Fibroblast of lung (primary cell): ENCODE measurements around the gene MMRN1. TPM values are rescaled to one million over a fixed set of nuclear protein-coding genes. Genes with fewer than 3 reads are reported as not detected.

Source experiments
- DNase-seq, 2 donors: peaks; one replicate each; pipeline versions ENCODE4 v3.0.0 to v3.0.0-alpha.2; 2010; ENCODE audit warnings: low read depth in 2 of 2
- H2AFZ ChIP-seq: 2 replicates; pipeline ENCODE4 v1.5.1; 2012; ENCODE audit warnings: low read length, control low read depth, inconsistent platforms
- H3K27ac ChIP-seq: 2 replicates; pipeline ENCODE4 v1.5.1; 2011; ENCODE audit warnings: low read length, control low read depth; ENCODE audit not compliant: insufficient read depth
- H3K27me3 ChIP-seq: 2 replicates; pipeline ENCODE4 v1.5.1; 2011; ENCODE audit warnings: mild to moderate bottlenecking, low read length; ENCODE audit not compliant: control insufficient read depth, insufficient read depth
- H3K36me3 ChIP-seq: 2 replicates; pipeline ENCODE4 v1.5.1; 2011; ENCODE audit warnings: low read length; ENCODE audit not compliant: control insufficient read depth, insufficient read depth
- H3K4me1 ChIP-seq: 2 replicates; pipeline ENCODE4 v1.5.1; 2011; ENCODE audit warnings: low read length; ENCODE audit not compliant: control insufficient read depth, insufficient read depth; ENCODE audit errors: extremely low read depth
- H3K4me2 ChIP-seq: 2 replicates; pipeline ENCODE4 v1.5.1; 2011; ENCODE audit warnings: low read length, control low read depth; ENCODE audit not compliant: insufficient read depth; ENCODE audit errors: extremely low read depth
- H3K4me3 ChIP-seq, 4 experiments: fragments of 200-600 bp in 1 of 4; sonication (generic) in 1 of 4; replicated peaks in 1 of 4; 2 replicates each; pipeline ENCODE4 v1.5.1; 2011 to 2016; ENCODE audit warnings: low read length in 4 of 4, low read depth in 3 of 4, mild to moderate bottlenecking in 3 of 4, control low read depth in 2 of 4, inconsistent platforms in 1 of 4, mixed read lengths in 1 of 4; ENCODE audit not compliant: insufficient read depth in 1 of 4; ENCODE audit errors: control extremely low read depth in 1 of 4
- H3K79me2 ChIP-seq: 2 replicates; pipeline ENCODE4 v1.5.1; 2012; ENCODE audit warnings: mild to moderate bottlenecking, low read length, inconsistent platforms; ENCODE audit not compliant: control insufficient read depth, insufficient read depth
- H3K9ac ChIP-seq: 2 replicates; pipeline ENCODE4 v1.5.1; 2011; ENCODE audit warnings: mild to moderate bottlenecking, low read length, control low read depth; ENCODE audit not compliant: insufficient read depth
- H3K9me3 ChIP-seq: 2 replicates; pipeline ENCODE4 v1.5.1; 2012; ENCODE audit warnings: low read depth, low read length; ENCODE audit not compliant: control insufficient read depth, insufficient read depth
- H4K20me1 ChIP-seq: 2 replicates; pipeline ENCODE4 v1.5.1; 2011; ENCODE audit warnings: low read length; ENCODE audit not compliant: control insufficient read depth, insufficient read depth; ENCODE audit errors: extremely low read depth
- CTCF ChIP-seq, 2 donors: IDR thresholded peaks in 1 of 2; conservative IDR thresholded peaks in 1 of 2; 1 replicate in 1 of 2; 2 replicates in 1 of 2; pipeline ENCODE4 v1.5.1; 2011 to 2012; ENCODE audit warnings: low read length in 2 of 2, control low read depth in 1 of 2, inconsistent platforms in 1 of 2, low read depth in 1 of 2, mild to moderate bottlenecking in 1 of 2
- EZH2 ChIP-seq: IDR thresholded peaks from 2 replicates; pipeline ENCODE4 v1.5.1; 2012; ENCODE audit warnings: low read length, control low read depth, mild to moderate bottlenecking; ENCODE audit errors: missing control alignments
- polyA plus RNA-seq, 2 donors: library from polyadenylated mRNA; depleted of rRNA in 1 of 2; stranded (reverse) in 1 of 2; unstranded in 1 of 2; fragments of >200 nt; gene quantifications; 2 replicates each; pipeline ENCODE4 v1.2.1, GENCODE V29; 2011 to 2012; ENCODE audit warnings: missing spikeins in 1 of 2
- total RNA-seq: library from RNA; depleted of rRNA; stranded (reverse); fragments of >200 nt; gene quantifications from 2 replicates; pipeline ENCODE4 v1.2.1, GENCODE V29; 2014

MMRN1 gene
- total and polyA plus RNA-seq, 2 donors (not counting 1 experiment from before 2014, with no cell fraction given): under 0.01 TPM; not detected in 1

GRCh38 chr4:89957046-89957926 is 62.6 kb downstream of the MMRN1 start:
- H3K4me1 ChIP-seq: no peaks in the 10 kb centered on the region
- no peak for DNase-seq
- H3K4me2 ChIP-seq: no peak overlapping the region
- TF ChIP-seq CTCF (conservative IDR thresholded peaks at IDR 0.05 in 1 of 2, IDR thresholded peaks at IDR 0.05 in 1 of 2; ENCODE audit: low read depth in 1 of 2, low read length in 2 of 2) (no peak), EZH2 (no peak)
- no peaks in the 10 kb centered on the region for H4K20me1 ChIP-seq
- H2AFZ ChIP-seq: no peak overlapping the region
- no peak overlapping the region for H3K9ac ChIP-seq
- no peak overlapping the region for H3K27ac ChIP-seq
- no peak overlapping the region for H3K4me3 ChIP-seq
- no peaks in the 10 kb centered on the region for H3K79me2 ChIP-seq
- H3K36me3 ChIP-seq: no peaks in the 10 kb centered on the region
- no peaks in the 10 kb centered on the region for H3K9me3 ChIP-seq
- H3K27me3 ChIP-seq: no peaks in the 10 kb centered on the region

GRCh38 chr4:89981789-89982334 is 87.2 kb downstream of the MMRN1 start:
- no peak overlapping the region for H3K4me2 ChIP-seq
- TF ChIP-seq EZH2 (no peak), CTCF (conservative IDR thresholded peaks at IDR 0.05 in 1 of 2, IDR thresholded peaks at IDR 0.05 in 1 of 2; ENCODE audit: low read depth in 1 of 2, low read length in 2 of 2) (no peak)
- H3K9me3 ChIP-seq: no peaks in the 10 kb centered on the region
- no peak overlapping the region for H3K4me3 ChIP-seq
- H2AFZ ChIP-seq: no peak overlapping the region
- H3K9ac ChIP-seq: no peak overlapping the region
- no peaks in the 10 kb centered on the region for H3K27me3 ChIP-seq
- H3K4me1 ChIP-seq: no peaks in the 10 kb centered on the region
- no peaks in the 10 kb centered on the region for H3K79me2 ChIP-seq
- no peak for DNase-seq
- no peaks in the 10 kb centered on the region for H3K36me3 ChIP-seq
- no peak overlapping the region for H3K27ac ChIP-seq
- no peaks in the 10 kb centered on the region for H4K20me1 ChIP-seq

GRCh38 chr4:89988268-89988667 is 93.6 kb downstream of the MMRN1 start:
- TF ChIP-seq EZH2: no peak
- TF ChIP-seq CTCF (conservative IDR thresholded peaks at IDR 0.05 in 1 of 2, IDR thresholded peaks at IDR 0.05 in 1 of 2; ENCODE audit: low read depth in 1 of 2, low read length in 2 of 2): no peak

More at GRCh38 chr4:89988268-89988667, 93.6 kb downstream of the MMRN1 start:
- Histone ChIP-seq H3K9me3 (no peaks in the 10 kb centered on the region), H3K9ac (no peak overlapping the region), H3K4me1 (no peaks in the 10 kb centered on the region), H3K4me2 (no peak overlapping the region), H3K79me2 (no peaks in the 10 kb centered on the region), H2AFZ (no peak overlapping the region), H3K27me3 (no peaks in the 10 kb centered on the region), H3K36me3 (no peaks in the 10 kb centered on the region), H3K27ac (no peak overlapping the region), H3K4me3 (no peak overlapping the region), H4K20me1 (no peaks in the 10 kb centered on the region)
- no peak for DNase-seq
